GM19238 (cell line): ENCODE data around the gene MAGI3.
A peak's percentile ranks its signal among the peaks of the same experiment; 100 is the strongest.

Experiments used
- DNase-seq: peaks from one replicate; pipeline ENCODE4 v3.0.0; 2011; ENCODE audit warnings: low spot score; ENCODE audit not compliant: insufficient read length

MAGI3 gene

DNA sequence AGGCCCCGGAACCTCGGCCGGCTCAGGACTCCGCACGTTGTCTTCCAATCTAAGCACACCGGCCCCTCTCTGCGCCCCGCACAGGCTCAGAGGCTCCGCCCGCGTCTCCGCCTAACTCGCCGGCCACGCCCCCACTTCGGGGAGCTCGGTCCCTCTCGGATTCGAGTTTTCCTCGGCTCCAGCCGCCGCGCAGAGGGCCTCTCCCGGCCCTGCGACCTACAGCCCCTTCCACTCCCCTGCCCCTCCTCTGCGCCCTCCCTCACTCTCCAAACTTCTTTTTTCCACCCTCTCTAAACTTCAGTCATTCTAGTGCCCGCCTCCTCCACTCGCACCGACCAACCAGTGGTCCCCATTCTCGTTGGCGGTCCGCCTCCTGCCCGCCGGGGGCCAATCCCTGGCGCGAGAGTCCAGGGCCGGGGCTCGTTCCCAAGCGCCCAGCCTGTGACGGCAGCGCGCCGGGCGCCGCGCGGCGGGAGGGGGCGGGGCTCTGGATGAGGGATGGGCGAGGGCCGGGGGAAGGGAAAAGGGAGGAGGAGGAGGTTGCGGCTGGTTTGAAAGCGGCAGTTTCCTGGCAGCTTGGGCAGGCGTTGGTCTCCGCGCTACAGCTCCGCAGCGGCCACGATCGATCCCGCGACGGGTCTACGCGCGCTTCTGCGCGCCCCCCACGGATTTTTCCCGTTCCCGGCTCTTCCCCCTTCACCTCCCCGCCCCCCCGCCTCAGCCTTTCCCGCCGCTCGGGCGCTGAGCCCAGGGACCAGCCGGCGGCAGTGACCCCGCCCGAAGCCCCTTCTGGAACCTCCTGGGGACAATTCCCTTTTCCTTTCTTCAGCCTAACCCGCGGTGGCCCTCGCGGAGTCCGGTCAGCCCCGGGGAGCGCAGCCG, at the start of gene MAGI3:
Gene MAGI3 (plus strand): TSS at position 563 of the 882 bp plus-strand sequence. CDS start 519 bp downstream, outside the sequence.
- DNase-seq, result peak; percentile 86

DNA sequence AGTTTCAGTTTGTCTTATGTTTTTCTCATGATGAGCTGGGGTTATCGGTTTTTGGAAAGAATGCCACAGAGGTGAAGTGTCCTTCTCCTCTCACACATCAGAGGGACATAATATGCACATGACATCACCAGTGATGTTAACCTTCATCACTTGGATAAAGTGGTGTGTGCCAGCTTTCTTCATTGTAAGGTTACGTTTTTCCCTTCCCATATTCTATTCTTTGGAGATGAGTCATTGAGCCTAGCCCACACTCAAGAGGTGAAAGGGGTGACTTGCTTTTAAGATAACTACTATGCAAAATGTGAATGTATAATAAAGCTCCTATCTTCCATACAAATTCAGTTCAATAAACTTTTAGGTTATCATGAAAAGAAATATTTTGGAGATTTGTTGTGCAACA, 36.7 kb upstream of the MAGI3 start:
- no peak for DNase-seq

DNA sequence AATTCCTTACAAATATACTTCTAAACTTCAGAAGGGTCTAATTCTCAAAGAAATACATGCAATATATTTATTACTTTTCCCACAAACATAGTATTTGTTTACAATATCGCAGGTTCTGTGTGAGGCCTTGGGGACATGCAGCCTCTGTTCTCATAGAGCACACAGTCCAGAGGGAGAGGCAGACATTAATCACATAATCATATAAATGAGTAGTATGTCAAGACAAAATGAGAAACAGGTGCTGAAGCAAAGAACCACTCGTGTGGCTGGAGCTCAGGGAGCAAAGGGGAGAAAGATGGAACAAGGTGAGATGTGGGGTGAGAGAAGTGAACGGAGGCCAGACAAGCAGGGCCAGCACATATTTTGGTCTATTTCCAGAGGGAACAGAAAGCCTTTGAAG, 26.4 kb upstream of the MAGI3 start:
- no peak for DNase-seq

DNA sequence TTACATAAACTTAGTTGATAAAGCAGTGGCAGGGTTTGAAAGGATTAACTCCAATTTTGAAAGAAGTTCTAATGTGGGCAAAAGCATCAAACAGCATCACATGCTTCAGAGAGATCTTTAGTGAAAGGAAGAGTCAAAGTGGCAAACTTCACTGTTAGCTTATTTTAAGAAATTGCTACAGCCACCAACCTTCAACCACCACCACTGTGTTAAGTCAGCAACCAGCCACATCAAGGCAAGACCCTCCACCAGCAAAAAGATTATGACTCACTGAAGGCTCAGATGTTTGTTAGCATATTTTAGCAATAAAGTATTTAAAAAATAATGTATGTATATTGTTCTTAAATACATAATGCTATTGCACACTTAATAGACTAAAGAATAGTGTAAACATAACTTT, 21.3 kb upstream of the MAGI3 start:
- no peak for DNase-seq

DNA sequence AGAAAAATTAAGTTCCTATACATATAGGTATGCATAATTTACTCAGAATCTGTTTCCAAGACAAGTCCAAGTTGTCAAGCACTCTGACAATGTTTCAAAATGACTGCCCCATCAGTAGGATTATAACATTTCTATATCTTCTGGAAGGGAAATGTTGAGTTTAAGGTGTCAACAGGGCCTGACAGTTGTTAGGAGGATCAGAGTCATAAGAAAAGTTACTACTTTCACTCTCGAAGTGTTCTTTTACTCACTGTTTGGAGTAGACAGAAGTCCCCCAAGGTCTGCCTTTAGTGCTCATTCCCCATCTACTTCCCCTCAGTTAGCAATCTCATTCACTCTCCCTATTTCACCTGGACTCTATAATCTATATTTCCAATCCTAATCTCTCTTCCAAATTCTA, 20.6 kb upstream of the MAGI3 start:
- no peak for DNase-seq

DNA sequence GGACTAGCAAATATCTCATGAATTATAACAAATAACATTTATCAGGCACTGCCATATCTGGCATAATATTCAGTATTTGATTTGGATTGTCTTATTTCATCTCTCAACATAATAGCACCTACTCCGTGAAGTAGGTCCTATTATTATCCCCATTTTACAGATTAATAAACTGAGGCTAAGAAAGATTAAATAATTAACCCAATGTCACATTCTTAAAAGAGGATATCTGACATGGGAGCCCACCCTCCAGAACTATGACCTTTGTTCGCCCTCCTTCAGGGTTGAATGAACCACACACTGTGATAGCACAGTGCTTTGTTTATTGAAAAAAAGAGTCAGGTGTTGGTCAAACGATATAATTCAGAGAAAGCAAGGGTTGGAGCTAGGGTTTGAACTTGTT, 19.4 kb upstream of the MAGI3 start:
- DNase-seq, result no peak

DNA sequence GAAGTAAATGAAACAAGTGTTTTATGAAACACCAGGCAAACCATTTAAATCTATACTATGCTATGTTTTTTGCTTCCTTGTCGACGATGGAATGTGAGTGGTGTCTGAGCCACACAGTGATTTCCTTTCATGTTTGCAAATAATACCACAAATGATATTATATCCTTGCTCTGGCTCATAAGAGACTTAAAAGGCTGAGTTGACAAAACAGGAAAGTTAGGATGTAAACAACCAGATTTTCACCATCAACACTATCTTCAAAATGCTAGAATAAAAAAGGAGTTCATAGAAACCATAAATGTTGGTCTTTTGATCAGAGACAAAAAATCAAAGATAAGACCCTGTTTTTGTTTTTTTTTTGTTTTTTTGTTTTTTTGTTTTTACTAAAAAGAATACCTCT, 17.8 kb upstream of the MAGI3 start:
- no peak for DNase-seq

DNA sequence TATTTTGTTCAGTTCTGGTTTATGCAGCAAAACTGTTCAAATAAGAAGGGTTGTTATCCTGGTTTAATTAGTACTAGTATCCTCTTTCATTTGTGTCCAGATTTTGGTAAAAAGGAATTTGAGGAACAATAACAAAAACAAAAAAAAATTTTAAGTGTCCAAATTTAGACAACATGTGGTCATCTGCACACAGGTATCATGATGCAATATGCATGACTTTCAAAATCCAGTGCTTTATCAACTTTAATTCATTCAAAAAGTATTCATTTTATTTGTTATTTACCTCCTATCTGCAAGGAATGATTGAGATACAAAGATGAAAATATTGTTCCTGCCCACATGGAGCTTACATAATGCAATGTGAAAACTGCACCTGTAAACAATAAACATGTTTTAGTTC, 16.7 kb upstream of the MAGI3 start:
- DNase-seq, result no peak

DNA sequence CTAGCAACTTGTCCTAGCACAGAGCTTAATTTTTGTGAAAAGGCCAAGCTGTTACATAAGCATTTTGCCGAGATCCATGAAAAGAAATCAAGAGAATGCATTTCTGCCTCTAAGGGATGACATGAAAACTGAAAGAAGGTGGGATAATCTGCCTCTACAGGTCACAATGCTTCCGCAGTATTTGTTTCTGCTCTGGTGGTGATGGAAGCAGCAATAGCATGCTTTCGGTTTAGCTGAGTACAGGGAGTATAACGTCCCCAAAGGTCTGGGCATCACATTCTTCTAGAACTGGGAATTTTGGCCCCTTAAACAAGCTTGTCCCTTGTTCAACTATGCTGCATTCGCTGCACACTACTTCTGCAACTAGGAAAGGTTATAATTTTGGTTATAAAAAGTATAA, 14.4 kb upstream of the MAGI3 start:
- DNase-seq, result no peak

DNA sequence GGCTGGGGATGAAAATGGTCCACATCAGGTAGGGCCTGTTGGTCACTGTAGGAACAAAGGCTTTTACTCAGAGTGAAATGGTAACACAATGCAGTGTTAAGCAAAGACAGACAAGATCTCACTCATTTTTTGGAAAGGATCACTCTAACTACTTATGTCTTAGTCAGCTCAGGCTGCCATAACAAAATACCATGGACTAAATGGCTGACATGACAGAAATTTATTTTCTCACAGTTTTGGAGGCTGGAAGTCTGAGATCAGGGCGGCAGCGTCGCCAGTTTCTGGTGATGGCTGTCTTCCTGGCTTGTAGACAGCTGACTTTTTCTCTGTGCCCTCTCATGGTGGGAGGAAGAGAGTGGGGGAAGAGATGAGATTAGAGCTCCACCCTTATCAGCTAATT, 10.2 kb upstream of the MAGI3 start:
- no peak for DNase-seq

DNA sequence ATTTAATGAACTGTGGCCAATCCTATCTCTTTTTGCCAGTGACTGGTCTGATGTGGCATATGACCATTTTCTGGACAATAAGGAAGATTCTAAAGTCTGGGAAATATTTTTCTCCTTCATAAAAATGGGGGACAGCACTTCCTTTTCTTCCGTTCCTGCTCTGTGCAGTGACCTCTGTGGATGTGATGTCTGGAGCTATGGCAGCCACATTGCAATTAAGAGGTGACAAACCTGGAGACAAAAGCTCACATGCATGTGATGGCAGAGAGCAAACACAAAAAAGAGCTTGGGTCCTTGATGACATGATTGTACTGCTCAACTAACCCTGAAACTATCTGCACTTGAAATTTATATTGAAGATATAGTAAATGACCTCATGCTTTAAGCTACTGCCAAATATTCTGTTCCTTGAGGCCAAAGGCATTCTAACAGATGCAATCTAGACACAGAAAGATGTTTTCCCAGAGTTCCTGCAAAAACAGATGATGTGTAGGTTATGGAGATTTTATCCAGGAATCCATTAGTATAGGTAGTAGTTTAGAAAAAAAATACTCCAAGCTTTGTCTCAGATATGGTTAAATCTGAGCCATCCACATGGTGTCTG, 2.2 kb upstream of the MAGI3 start:
- DNase-seq, result no peak

DNA sequence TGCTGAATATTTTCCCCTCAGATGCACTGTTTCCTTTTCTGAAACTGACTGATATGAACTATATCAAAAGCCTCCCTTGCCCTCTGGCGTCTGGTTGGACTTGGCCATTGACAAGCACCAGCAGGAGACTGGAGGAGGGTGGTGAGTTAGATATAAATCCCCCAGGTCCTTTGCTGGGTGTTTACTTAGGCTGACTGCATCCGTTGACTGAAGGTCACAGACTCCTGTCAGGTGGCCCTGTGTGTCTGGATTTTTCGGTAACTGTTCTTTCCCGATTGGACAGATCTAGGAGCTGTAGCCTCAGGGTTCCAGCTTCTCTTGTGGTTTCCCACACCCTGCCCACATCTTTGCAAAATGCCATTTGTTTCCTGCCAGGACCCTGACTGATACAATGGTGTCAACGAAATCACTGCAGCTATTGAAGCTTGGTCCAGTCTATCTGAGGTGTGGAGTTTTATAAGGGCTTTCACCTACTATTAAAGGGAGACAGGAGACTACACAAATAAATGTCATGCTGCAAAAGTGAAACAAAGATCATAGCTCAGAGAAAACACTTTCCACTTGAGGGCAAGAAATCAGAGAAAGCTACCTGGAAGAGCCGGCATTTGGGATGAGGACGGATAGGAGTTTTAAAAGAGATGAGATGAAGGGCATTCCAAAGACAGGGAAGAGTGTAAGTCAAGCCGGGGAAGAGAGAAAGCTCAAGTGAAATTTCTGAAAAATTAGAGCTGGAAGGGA, 1.5 kb upstream of the MAGI3 start:
- DNase-seq, result no peak

DNA sequence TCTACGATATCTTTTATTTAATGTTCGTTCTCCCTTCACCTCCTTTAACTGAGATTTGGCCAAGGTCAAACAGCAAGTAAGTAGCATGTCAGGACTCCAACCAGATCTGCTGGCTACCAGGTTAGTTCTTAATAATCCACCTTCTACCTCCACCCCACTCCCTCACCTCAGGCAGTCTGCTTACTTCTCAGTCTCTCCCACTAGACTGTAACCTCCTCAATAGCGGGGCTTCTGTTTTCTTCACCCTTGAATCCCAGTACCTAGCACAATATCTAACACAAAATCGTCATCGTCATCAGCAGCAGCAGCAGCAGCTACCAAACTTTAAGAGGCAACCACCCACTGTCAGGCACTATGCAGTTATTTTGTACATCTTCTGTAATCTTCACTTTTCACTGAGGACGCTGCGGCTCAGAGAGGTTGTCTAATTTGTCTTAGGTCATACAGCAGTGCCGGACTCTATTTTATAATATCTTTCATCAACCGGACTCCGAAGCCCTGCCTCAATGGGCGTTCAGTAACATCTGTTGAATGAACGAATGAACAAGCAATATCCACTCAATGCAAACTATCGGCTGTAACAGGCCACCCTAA, 859 bp upstream of the MAGI3 start:
- DNase-seq, result no peak

DNA sequence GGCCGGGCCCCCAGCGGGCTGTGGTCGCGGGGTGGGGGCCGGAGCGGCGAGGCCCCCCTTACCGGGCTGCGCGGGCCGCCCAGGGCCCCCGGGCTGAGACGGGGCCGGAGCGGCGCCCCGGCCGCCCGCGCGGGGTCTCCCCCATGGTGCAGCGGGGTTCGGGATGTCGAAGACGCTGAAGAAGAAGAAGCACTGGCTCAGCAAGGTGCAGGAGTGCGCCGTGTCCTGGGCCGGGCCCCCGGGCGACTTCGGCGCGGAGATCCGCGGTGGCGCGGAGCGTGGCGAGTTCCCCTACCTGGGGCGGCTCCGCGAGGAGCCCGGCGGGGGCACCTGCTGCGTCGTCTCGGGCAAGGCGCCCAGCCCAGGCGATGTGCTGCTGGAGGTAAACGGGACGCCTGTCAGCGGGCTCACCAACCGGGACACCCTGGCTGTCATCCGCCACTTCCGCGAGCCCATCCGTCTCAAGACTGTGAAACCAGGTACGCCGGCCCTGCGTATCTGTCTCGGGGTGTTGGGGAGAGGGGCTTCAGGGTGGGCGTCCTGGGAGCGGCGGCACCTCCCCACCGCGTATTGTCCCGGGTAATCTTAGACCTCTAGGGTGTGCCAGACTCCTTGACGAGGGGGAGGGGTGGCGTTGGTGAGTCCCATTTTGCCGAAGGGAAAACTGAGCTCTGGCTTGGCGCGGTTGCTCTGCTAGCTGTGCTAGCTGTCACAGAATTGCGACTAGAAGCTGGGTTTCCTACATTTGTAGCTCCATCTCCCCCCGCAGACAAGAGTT, 745 bp downstream of the MAGI3 start:
- DNase-seq, result no peak

DNA sequence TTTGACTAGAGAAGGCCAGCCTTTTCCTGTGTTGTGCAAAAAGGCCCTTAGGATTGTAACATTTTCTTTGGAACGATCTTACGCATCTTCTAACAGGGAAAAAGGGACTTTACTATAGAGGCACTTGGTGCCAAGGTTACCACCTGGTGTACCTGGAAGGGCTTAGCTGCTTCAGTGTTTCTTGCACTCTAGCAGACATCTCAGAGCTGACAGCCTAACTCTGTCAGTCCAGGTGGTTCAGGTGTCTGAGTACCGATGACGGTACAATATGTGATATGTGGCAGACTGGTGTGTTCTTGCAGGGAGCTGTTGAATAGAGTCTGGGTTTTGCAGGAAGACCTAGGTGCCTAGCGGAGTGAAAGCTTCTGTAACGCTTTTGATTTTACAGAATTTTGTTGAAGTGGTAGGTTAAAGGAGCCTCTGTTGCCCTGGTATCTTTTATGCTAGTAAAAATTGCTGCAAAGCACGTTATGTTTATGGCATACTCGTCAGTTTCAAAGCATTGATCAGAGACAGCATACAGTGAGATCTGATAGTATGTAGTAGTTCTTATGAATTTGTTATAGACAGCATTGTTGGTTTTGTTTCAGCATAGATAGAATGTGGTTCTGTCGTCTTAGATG, 1.4 kb downstream of the MAGI3 start:
- DNase-seq, result no peak

DNA sequence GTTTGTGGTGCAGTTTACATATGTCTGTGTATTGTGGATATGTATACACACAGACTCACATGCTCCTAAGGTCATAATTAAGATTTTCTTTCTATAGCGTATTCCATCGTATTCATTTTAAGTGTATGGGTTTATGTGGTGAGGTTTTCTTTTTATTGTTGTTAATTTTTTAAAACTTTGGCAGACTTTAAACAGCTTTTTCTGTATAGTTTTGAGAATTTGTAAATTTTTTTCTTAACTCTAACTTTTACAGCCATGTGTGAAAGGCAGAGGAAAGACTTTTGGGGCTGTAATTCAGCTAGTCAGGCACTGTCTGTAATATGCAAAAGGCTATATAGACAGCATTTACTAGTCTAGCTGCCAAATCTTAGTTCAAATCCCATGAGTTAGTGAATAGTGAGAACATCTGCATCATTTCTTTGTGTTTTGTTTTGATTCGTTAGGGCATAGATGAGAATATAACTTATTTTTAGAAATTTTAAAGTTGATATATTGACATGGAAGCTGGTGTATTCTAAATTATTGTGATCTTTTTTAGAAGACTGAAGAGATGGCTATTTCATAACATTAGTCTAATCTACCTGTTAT, 2.3 kb downstream of the MAGI3 start:
- DNase-seq, result no peak

DNA sequence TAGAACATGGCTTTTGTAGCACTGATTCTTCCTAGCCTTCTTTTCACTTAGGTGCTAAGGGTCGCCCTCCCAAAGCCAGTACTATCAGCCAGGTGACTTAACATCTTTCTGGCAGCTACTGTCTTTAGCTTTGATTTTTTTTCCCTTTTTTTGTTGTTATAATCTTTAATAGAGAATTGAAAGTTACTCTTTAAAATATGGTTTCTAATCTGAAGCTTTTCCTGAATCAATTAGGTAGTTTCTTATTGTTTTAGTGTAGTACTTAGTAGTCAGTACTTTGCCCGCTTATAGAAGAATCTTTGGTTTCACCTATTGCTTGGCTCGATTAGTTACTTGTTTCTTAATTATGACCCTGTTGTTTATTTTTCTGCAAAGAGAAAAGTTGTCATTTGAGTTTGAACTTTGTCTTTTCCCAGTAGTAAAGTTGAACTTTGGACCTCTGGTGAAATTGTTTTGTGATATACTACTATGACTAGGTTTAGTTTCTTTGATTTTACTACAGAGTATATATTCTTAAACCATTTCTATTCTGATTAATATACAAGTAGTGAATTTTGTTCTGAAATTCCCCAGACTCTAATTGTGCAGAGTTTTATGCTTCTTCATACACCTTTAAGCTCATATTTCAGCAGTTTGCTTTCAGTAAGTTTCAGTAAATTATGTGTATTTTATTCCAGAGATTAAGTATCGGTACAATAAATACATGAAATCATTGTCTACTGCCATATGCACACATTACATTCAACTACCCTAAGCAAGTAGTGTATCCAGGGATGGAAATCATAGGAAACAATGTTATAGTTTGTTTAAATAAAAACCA, 3.9 kb downstream of the MAGI3 start:
- no peak for DNase-seq

DNA sequence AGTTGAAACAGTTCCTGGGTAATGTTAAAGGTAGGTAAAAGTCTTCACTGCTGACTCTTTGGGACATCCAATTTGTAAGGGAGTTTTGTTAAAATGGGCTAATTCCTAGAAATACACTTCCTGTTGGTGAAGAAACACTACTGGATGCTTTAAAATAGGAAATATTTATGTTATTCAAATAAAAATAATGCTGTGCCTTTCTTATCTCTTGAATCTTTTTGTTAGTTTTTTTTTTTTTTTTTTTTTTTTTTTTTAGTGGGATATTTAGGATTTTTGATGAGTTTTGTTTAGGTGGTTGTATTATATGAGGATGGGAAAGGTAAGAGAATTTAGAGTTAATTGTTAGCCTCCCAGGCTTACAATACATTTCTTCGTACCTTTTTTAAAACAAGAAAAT, 4.5 kb downstream of the MAGI3 start:
- DNase-seq, result no peak

DNA sequence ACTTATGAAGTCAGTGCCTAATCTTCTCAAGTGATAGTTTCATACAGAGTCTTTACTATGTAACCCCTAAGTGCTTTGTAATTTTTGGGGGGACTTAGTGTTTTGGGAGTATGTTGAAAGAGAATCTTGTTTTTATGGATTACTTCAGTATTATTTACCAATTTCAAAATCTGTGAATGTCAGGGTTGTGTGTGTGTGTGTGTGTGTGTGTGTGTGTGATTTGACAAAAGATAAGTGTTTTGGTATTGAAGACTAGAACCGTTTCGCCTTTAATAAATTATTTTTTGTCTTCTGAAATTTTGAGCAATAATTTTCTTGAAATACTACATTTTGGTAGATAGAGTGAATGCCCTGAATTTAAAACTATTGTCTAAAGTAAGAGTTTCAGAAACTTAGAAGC, 5.8 kb downstream of the MAGI3 start:
- no peak for DNase-seq

DNA sequence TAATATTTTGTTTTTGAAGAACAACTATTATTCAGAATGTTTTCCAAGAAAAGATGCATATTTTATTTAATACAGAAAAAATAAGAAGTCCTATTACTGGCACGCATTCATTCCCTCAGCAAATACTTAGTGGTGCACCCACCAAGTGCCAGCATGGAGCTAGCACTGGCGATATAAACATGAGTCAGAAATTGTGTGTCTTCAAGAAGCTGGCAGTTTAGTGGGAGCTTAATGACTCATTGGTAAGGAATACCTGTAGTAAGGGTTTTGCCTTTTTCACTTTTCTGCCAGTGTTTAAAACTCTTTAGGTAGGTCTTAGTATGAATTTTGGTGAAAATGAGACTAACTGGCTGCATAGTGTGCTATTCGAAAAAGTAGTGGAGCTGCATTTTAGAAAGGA, 6.3 kb downstream of the MAGI3 start:
- DNase-seq, result no peak
